T-helper 1 cell (primary cell): ENCODE measurements around the gene HCAR3.
"Not testable (repeated sequence)": the region's sequence is repeated elsewhere in the genome, so short reads cannot be mapped to it uniquely, and the experiment has no call there.

ENCODE experiments used
- DNase-seq, 5 donors: peaks; one replicate each; pipeline ENCODE4 v3.0.0-alpha.2; 2012 to 2020

The HCAR3 gene

DNA sequence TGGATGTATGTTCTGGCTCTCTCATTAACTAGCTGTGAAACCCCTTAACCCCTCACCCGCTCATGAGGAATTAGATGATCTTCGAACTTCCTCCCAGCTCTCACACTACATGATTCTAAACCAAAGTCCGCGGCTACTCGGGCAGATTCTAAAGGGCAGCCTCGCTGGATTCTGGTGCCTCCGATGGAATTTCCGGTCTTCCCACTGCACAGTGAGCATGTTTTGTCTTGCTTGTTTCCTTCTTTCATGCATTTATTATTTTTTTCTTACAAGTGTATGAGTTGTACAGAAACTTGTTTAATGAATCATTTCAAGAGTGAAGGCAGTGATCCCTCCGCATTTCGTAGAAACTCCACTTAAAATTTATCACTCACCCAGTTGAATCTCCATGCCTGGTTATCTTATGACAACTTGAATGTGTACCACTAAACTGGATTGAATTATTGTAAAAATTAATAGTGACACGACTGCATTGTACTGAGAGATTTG is 4.5 kb upstream of the HCAR3 start:
- peak in 1 of 5 donors; percentile 68 for DNase-seq

DNA sequence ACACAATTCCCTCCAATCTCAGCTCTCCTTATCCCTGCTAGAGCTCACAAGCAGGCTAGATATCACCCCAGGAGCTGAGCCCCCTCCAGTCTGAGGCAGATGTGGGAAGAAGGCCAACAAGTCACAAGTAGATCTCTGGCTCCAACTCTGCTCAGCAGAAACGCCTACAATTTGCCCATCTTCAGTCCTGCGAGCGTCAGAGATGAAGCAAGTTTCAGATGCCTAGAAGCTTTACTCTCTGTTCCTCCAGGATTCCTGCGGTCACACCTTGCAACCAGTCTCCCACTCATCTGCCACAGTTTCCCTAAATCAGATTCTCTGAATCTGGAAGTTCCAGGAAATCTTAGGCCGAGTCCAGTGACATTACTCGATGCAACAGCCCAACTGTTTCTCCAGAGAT is 1.4 kb downstream of the HCAR3 start:
- not testable (repeated sequence) for DNase-seq

DNA sequence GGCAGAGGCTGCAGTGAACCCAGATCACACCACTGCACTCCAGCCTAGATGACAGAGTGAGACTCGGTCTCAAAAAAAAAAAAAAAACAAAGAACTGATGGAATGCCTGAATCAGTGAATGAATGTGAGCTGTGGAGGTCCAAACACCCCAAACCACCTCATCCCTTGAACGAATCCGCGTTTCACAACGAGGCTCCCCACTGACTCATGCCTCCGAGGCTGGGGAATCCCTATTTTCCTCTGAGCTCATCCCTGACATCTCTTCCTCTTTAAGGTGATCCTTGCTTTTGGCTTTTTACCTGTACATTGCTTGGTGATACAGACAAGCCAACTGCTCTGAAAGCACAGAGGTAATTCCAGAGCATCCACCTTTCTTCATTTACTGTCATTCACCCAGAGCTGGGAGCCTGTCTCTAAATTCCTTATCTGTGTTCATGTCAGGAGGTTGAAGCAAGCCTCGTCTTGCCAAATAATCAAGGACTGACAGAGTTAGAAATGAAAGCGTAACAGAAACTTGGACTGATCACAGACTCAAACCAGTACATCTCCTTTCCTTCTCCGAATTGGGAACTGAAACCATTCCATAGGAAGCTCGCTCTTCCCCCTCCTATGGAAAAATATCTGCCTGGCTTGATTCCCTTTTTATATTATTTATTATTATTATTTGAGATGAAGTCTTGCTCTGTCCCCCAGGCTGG is 3.0 kb downstream of the HCAR3 start:
- DNase-seq: not testable (repeated sequence)

DNA sequence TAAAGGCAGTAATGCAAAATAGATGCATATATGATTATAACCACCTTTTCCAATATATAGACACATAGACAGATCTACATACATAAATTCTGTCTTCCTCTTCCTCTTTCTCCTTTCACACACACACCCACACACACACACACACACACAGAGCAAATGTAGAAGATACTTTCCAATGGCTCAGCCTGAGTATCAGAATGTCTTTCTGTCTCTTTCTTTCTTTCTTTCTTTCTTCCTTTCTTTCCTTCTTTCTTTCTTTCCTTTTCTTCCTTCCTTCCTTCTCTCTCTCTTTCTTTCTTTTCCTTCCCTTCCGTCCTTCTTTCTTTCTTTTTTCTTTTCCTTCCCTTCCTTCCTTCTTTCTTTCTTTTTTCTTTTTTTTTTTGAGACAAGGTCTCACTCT is 5.3 kb downstream of the HCAR3 start:
- not testable (repeated sequence) for DNase-seq

DNA sequence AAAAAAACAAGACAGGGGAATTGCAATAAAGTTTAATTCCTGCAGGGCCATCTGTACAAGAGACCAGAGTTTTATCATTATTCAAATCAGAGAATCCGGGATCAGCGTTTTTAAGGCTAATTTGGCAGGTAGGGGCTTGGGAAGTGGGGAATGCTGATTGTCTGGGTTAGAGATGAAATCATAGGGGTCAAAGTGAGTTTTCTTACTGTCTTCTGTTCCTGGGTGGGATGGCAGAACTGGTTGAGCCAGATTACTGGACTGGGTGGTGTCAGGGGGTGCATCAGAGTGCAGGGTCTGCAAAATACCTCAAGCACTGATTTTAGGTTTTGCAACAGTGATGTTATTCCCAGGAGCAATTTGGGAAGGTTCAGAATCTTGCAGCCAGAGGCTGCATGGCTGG is 6.3 kb downstream of the HCAR3 start:
- DNase-seq: not testable (repeated sequence)

DNA sequence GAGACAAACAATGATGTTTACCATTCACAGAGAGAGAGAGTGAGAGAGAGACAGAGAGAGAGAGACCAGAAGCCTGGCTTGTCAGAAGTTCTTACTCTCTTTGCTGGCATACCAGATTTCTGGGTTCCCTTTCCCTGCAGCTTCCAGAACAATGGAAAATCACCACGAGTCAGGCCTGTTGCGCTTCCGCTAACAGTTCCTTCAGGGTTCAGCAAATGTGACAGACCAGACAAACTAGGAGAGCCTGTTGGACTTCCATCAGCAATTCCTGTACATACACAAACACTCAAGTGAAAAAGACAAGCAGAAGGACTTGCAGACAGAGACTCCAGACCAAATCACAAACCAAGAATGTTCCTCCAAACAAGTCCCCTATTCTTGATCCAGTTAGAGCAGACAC is 7.3 kb downstream of the HCAR3 start:
- not testable (repeated sequence) for DNase-seq

DNA sequence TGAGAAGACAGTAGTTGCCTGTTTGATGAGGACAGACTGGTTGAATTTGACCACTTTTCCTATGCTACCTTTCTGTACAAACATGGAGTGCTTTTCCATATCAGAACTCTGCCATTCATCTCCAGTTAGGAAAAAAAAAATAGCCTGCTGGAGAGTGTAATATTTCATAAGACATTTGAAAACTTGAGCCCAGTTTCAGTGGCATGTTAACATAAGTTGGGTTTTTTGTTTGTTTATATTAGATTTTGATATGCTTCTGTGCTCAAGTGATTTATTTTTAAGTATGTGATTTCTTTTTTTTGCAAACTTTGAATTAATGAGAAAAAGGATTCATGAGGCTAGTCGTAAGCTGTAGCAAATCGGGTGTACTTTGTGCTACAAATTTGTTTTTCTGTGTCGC is 12.8 kb downstream of the HCAR3 start:
- DNase-seq: not testable (repeated sequence)

DNA sequence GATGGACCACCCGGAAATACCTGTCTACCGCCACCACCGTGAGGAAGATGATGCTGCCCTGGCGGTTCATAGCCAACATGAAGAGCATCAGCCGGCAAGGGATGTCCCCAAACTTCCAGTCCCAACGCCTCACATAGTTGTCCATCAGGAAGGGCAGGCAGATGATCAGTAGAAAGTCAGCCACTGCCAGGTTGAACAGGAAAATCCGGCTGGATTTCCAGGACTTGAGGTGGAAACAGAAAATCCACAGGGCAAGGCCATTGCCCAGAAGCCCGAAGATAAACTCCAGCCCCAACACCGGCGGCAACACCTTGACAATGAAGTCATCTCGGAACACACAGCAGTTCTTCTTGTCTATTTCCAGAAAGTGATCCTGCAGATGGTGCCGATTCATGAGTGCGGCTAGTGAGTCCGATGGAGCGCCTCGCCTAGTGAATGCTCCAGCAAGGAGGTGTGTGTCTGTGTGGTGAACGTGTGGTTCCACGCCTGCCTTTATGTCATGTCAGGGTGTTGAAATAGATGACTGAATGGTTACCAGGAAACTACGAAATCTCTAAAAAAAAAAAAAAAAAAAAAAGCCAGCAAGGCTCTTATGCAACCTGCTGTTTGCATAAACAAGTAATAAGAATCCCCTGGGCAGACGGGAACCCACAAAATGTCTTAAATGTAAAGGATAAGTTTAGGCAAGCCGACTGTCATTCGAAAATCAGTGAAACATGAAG is 13.6 kb downstream of the HCAR3 start, which contains the start of gene HCAR2:
HCAR2 (minus strand) TSS at position 468 of the 722 bp plus-strand sequence; CDS start at position 394, 74 bp downstream.
- DNase-seq: not testable (repeated sequence)

DNA sequence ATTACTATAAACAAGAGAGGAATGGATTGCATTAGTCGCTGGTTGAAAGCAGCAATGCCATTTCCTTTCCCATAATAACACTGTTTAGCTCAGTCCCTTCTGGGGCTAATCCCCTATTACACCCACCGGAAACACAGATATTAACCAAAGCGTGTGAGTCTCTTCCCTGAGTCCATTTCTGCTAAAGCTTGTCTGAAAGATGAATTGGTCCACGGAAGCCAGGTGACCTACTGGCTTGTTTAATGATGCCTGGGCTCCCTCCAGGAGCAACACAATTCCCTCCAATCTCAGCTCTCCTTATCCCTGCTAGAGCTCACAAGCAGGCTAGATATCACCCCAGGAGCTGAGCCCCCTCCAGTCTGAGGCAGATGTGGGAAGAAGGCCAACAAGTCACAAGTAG is 15.1 kb downstream of the HCAR3 start:
- not testable (repeated sequence) for DNase-seq

DNA sequence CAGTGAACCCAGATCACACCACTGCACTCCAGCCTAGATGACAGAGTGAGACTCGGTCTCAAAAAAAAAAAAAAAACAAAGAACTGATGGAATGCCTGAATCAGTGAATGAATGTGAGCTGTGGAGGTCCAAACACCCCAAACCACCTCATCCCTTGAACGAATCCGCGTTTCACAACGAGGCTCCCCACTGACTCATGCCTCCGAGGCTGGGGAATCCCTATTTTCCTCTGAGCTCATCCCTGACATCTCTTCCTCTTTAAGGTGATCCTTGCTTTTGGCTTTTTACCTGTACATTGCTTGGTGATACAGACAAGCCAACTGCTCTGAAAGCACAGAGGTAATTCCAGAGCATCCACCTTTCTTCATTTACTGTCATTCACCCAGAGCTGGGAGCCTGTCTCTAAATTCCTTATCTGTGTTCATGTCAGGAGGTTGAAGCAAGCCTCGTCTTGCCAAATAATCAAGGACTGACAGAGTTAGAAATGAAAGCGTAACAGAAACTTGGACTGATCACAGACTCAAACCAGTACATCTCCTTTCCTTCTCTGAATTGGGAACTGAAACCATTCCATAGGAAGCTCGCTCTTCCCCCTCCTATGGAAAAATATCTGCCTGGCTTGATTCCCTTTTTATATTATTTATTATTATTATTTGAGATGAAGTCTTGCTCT is 16.4 kb downstream of the HCAR3 start:
- not testable (repeated sequence) for DNase-seq

DNA sequence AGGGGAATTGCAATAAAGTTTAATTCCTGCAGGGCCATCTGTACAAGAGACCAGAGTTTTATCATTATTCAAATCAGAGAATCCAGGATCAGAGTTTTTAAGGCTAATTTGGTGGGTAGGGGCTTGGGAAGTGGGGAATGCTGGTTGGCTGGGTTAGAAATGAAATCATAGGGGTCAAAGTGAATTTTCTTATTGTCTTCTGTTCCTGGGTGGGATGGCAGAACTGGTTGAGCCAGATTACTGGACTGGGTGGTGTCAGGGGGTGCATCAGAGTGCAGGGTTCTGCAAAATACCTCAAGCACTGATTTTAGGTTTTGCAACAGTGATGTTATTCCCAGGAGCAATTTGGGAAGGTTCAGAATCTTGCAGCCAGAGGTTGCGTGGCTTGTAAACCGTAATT is 19.7 kb downstream of the HCAR3 start:
- not testable (repeated sequence) for DNase-seq

DNA sequence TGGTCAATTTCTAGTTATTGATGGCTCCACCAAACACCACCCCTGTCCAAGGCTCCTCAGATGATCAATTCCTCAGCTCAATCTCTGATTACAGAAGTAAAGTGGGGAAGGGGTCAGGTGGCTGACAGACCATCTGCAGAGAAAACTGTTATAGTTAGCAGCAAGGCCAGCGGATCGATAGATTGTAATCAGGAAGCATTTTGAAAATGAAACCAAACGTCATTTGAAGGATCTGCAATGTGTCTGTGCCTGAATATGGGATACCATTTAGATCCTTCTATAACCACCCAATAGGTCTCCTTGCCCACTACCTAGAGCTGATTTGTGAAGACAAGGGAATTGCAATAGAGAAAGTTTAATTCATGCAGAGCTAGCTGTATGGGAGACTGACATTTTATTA is 25.0 kb downstream of the HCAR3 start:
- DNase-seq: no peak

DNA sequence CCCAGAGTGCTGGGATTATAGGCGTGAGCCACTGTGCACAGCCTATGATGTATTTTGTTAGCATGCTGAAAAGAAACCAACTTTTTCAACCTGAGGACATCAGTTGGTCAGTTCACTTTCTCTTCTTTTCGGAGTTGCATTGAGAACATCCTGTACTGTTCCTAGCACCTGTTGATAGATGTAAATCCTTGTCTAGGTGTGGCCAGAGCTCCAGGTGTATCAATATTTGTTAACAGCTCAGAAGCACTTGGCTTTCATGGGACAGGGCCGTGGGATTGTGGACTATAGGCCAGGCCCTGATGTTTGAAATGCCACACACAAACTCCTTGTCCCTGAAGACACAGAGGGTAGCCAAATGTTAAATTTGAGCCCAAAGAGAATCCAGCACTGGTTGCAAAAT is 28.3 kb downstream of the HCAR3 start:
- no peak for DNase-seq

DNA sequence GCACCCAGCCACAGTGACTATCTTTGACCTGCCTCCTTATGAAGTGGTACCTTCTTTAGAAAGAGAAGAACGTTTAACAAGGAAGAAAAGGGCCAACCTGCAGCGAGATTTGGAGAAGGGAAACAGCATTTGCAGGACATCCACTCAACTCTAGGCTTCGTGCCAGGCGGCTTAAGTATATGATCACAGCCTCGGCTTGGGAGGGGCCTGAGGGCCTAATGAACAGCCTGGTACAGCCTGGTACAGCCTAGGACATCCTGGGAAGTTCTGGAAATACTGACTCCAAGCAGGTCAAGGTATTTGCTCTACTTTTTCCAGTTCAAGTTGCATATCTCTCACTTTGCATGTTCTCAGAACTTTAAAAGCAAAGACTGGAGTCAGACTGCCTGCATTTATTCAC is 29.5 kb downstream of the HCAR3 start:
- DNase-seq: no peak

DNA sequence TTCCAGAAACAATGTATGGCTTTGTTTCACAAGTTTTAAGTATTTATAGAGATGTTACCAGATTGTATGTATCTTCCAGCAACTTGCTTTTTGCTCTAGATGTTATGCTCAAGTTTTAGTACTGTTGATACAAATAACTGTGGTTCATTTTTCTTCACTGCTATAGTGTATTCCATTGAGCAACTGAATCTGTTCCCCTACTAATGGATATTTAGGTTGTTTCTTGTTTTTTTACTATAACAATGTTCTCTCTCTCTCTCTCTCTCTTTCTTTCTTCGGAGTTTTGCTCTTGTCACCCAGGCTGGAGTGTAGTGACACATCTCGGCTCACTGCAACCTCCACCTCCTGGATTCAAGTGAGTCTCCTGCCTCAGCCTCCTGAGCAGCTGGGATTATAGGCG is 30.1 kb downstream of the HCAR3 start:
- DNase-seq: no peak

DNA sequence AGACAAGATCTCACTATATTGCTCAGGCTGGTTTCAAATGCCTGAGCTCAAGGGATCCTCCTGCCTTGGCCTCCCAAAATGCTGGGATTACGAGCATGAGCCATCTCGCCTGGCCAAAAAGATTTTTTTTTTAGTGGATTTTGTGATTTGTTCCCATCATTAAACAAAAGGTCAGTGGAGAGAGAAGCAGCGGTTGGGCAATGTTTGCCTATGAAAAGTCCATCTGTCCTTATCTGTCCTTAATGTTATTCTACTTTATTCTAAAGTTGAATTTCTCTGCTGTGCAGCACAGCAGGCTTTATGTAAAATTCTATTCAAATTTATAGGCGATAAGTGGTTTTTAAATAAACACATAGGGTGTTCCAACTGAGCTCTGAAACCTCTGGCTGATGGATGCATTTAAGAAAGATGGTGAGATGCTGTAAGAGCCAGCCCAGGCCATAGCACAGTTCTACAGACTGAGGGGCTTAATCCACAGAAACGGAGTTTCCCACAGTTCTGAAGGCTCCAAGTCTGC is 32.3 kb downstream of the HCAR3 start:
- no peak for DNase-seq

DNA sequence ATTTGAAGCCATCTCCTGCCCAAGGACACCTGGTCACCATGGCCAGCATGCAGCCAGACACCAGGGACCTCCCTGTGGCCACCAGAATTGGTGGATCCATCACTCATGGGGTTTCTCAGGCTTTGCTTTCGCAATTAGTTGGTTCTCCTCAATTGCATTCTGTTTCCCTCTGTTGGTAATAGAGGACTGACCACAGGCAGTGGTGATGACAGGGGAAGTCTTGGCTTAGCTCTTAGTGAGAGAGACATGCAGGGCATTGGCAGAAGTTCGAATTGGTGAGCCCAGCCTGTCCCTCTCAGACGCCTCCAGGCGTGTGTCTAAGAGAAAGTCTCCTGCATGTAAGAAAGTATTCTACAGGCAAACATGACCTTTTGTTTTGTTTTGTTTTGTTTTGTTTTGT is 34.8 kb downstream of the HCAR3 start:
- DNase-seq: no peak

DNA sequence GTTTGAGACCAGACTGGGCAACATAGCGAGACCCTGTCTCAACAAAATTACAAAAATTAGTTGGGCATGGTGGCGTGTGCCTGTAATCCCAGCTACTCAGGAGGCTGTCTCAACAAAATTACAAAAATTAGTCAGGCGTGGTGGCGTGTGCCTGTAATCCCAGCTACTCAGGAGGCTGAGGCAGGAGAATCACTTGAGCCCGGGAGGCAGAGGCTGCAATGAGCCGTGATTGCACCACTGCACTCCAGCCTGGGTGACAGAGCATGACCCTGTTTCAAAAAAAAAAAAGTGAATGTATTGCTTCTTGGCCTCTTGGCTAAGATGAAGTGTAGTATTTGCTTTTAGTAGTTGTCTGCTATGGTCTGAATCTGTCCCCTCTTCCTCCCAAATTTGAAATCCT is 35.6 kb downstream of the HCAR3 start:
- DNase-seq: not testable (repeated sequence)

DNA sequence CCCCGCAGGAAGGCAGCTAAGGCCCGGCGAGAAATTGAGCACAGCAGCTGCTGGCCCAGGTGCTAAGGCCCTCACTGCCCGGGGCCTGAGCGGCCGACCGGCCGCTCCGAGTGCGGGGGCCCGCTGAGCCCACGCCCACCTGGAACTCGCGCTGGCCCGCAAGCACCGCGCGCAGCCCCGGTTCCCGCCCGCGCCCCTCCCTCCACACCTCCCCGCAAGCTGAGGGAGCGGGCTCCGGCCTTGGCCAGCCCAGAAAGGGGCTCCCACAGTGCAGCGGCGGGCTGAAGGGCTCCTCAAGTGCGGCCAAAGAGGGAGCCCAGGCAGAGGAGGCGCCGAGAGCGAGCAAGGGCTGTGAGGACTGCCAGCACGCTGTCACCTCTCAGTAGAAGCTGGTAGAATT is 39.8 kb downstream of the HCAR3 start:
- not testable (repeated sequence) for DNase-seq

DNA sequence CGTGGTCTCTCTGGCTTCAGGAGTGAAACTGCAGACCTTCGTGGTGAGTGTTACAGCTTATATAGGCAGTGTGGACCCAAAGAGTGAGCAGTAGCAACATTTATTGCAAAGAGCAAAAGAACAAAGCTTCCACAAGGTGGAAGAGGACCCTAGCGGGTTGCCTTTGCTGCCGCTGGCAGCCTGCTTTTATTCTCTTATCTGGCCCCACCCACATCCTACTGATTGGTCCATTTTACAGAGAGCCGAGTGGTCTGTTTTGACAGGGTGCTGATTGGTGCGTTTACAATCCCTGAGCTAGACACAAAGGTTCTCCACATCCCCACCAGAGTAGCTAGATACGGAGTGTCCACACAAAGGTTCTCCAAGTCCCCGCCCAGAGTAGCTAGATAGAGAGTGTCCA is 40.6 kb downstream of the HCAR3 start:
- DNase-seq: not testable (repeated sequence)

DNA sequence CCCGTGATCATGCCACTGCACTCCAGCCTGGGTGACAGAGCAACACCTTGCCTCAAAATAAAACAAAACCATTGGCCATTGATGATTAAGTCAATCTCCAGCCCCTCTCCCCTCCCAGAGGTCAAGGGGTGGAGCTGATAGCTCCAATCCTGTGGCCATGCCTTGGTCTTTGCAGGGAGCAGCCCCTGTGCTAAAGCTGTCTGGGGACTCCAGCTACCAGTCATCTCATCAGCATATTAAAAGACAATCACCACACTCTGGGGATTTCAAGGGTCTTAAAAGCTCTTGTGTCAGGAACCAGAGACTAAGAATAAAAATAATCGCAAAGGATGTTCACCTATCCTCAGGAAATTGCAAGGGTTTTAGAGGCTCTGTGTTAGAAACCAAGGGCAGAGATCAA is 44.1 kb downstream of the HCAR3 start:
- DNase-seq: no peak

DNA sequence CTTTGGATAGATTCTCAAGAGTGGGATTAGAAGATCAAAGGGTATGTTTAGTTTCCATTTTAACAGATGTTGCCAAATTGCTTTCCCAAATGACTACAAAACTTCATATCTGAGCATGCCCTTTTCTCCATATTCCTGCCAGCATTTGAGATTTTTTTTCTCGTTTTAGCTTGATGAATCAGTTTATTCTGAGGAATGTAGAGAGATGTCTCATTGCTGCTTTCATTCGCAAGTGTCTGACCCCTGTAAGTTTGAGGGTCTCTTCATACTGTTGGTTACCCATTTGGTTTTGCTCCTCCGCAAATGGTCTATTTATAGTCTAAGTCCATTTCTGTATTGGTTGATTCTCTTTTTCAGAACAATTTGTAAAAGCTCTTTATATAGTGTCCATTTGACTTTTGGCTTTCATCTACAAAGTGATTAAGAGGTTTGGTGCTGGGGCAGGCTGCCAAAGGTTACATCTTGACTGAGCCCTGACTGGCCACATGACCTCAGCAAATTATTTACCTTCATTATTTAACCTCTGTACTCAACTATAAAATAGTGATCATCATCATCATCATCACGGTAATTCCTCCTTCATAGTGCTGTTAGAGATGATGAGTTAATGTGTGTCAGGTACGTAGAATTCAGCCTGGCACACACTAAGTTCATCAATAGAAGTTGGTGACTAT is 47.1 kb downstream of the HCAR3 start:
- DNase-seq: no peak

DNA sequence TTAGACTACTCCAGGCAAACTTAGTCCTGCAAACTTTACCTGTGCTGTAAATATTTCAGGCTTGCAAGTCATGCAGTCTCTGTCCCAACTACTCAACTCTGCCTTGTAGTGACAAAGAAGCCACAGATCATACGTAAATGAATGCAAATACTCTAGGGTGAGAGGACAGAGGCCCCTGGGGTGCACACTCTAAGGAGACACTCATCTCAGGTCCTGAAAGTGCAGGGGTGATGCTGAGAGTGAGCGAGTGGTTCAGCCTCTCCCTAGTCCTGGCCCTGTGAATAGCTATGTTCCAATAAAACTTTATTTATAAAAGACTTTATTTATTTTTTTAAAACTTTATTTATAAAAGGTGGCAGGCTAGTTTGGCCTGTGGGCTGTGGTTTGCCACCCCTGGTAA is 48.3 kb downstream of the HCAR3 start:
- no peak for DNase-seq
